A549 (cell line): ENCODE results near the gene GLIPR2. TPM values are rescaled to one million over a fixed set of nuclear protein-coding genes. Genes with fewer than 3 reads are reported as not detected.

Experiments
- ATAC-seq, 2 experiments: fragments of 200-7000 bp in 1 of 2; fragments of >200 bp in 1 of 2; cut with Nextera tagmentation in 1 of 2; cut with Tn5 transposase in 1 of 2; 3 replicates each; pipeline versions ENCODE4 v1.8.0 to v1.9.1; 2018 to 2020; ENCODE audit warnings: mild to moderate bottlenecking in 1 of 2, moderate library complexity in 1 of 2
- CTCF ChIA-PET: fragments of 300-600 bp; sonication (Branson Sonifier 250); formaldehyde crosslinking; extraction: SDS; loops from one replicate; lab custom pipeline; 2021; ENCODE audit warnings: antibody characterized with exemption, inconsistent platforms; lab: Yijun Ruan, JAX
- POLR2A ChIA-PET: fragments of 350-600 bp; formaldehyde crosslinking; extraction: SDS; loops from one replicate; lab custom pipeline; 2021; ENCODE audit warnings: antibody characterized with exemption, inconsistent platforms; lab: Yijun Ruan, JAX
- DNase-seq, 2 experiments: peaks; one replicate each; pipeline versions ENCODE4 v3.0.0 to v3.0.0-alpha.2; 2011 to 2016; ENCODE audit warnings: low read depth in 1 of 2, low spot score in 1 of 2
- FAIRE-seq: peaks from 2 replicates; lab custom pipeline; 2011; peaks lifted over from hg19 to GRCh38; lab: Jason Lieb, UNC
- H3K27ac ChIP-seq, 2 experiments: fragments of >200 bp; sonication (Bioruptor Twin); formaldehyde crosslinking; 3 replicates each; pipeline ENCODE4 v1.5.1; 2016 to 2017
- H3K4me1 ChIP-seq: fragments of >200 bp; sonication (Bioruptor Twin); formaldehyde crosslinking; 3 replicates; pipeline ENCODE4 v1.6.1; 2016
- H3K4me2 ChIP-seq: fragments of >200 bp; sonication (Bioruptor Twin); formaldehyde crosslinking; 3 replicates; pipeline ENCODE4 v1.6.1; 2016
- H3K4me3 ChIP-seq: fragments of >200 bp; sonication (Bioruptor Twin); formaldehyde crosslinking; 3 replicates; pipeline ENCODE4 v1.5.1; 2016
- H3K9me3 ChIP-seq: fragments of >200 bp; sonication (Bioruptor Twin); formaldehyde crosslinking; 3 replicates; pipeline ENCODE4 v1.6.1; 2016
- ATOH8 ChIP-seq: fragments of 250-450 bp; sonication (Bioruptor Pico); IDR thresholded peaks from 2 replicates; pipeline ENCODE4 v1.5.0; 2020; ENCODE audit warnings: low read depth, mild to moderate bottlenecking, moderate library complexity
- BHLHE40 ChIP-seq: IDR thresholded peaks from 2 replicates; pipeline ENCODE4 v1.6.1; 2012; ENCODE audit warnings: low read depth, low read length, inconsistent platforms
- CBX2 ChIP-seq: fragments of 200-600 bp; sonication (generic); IDR thresholded peaks from 2 replicates; pipeline ENCODE4 v1.6.1; 2016; ENCODE audit warnings: low read depth, mild to moderate bottlenecking, borderline replicate concordance
- CHD4 ChIP-seq: fragments of 200-600 bp; sonication (generic); IDR thresholded peaks from 2 replicates; pipeline ENCODE4 v1.6.1; 2016; ENCODE audit warnings: antibody characterized with exemption, mild to moderate bottlenecking, borderline replicate concordance
- CTCF ChIP-seq: fragments of >200 bp; sonication (Bioruptor Twin); formaldehyde crosslinking; IDR thresholded peaks from 3 replicates; pipeline ENCODE4 v1.5.1; 2016
- E2F6 ChIP-seq: IDR thresholded peaks from 2 replicates; pipeline ENCODE4 v1.6.1; 2012; ENCODE audit warnings: low read depth, borderline replicate concordance
- ESRRA ChIP-seq: fragments of 150-350 bp; IDR thresholded peaks from 2 replicates; pipeline ENCODE4 v1.6.1; 2014; ENCODE audit warnings: mild to moderate bottlenecking, low read length, borderline replicate concordance
- FOSL2 ChIP-seq, 2 experiments: fragments of 450-650 bp in 1 of 2; fragments of >200 bp in 1 of 2; sonication (Bioruptor Twin) in 1 of 2; formaldehyde crosslinking; IDR thresholded peaks; 2 replicates each; pipeline versions ENCODE4 v1.5.0 to v1.6.1; 2016 to 2020; ENCODE audit warnings: mild to moderate bottlenecking in 1 of 2, moderate library complexity in 1 of 2
- GATA3 ChIP-seq: IDR thresholded peaks from 2 replicates; pipeline ENCODE4 v1.6.1; 2012; ENCODE audit warnings: borderline replicate concordance
- HOXA7 ChIP-seq: fragments of 250-450 bp; sonication (Bioruptor Pico); IDR thresholded peaks from 2 replicates; pipeline ENCODE4 v1.5.0; 2020; ENCODE audit warnings: mild to moderate bottlenecking, moderate library complexity
- HOXB13 ChIP-seq: fragments of 250-450 bp; sonication (Bioruptor Pico); IDR thresholded peaks from 2 replicates; pipeline ENCODE4 v1.5.0; 2020; ENCODE audit warnings: low read depth, mild to moderate bottlenecking, moderate library complexity
- HOXB5 ChIP-seq: fragments of 250-450 bp; sonication (Bioruptor Pico); IDR thresholded peaks from 2 replicates; pipeline ENCODE4 v1.5.0; 2020; ENCODE audit warnings: mild to moderate bottlenecking, moderate library complexity
- MAX ChIP-seq: IDR thresholded peaks from 2 replicates; pipeline ENCODE4 v1.6.1; 2012
- NR3C1 ChIP-seq: fragments of >200 bp; sonication (Bioruptor Twin); formaldehyde crosslinking; IDR thresholded peaks from 3 replicates; pipeline ENCODE4 v1.6.1; 2017
- RCOR1 ChIP-seq: fragments of 150-350 bp; IDR thresholded peaks from 2 replicates; pipeline ENCODE4 v1.6.1; 2014; ENCODE audit warnings: antibody characterized with exemption, low read length, low read depth
- RFX5 ChIP-seq: fragments of 450-650 bp; IDR thresholded peaks from 2 replicates; pipeline ENCODE4 v1.7.1; 2014; ENCODE audit warnings: antibody characterized with exemption, mild to moderate bottlenecking, moderate library complexity
- SREBF2 ChIP-seq: fragments of 450-650 bp; IDR thresholded peaks from 2 replicates; pipeline ENCODE4 v1.6.1; 2014; ENCODE audit warnings: mild to moderate bottlenecking, moderate library complexity
- TFCP2L1 ChIP-seq: fragments of 250-450 bp; sonication (Bioruptor Pico); IDR thresholded peaks from 2 replicates; pipeline ENCODE4 v1.5.0; 2021; ENCODE audit warnings: mild to moderate bottlenecking
- WGBS: methylation state at CpG from one replicate; pipeline ENCODE4 v1.1.6; 2017; ENCODE audit errors: missing lambda C conversion rate; 5-methylcytosine and 5-hydroxymethylcytosine counted together
- polyA plus RNA-seq, 4 experiments: library from polyadenylated mRNA; depleted of rRNA in 3 of 4; stranded (reverse); fragments of >200 nt; fragmentation: RNase III in 1 of 4; extraction: RNeasy Plus Mini Kit Qiagen cat#74134 plus additional on column Dnase treatment in 1 of 4; gene quantifications; 2 replicates in 3 of 4; 3 replicates in 1 of 4; pipeline ENCODE4 v1.2.3, GENCODE V29; 2011 to 2017

GLIPR2 gene
- polyA plus RNA-seq, 2 of the 4 experiments (the other 2 are of a cell fraction), result 9.0 to 16.0 TPM

- no peak overlapping the region for H3K27ac ChIP-seq
- TF ChIP-seq ESRRA (no peak), SREBF2 (no peak), MAX (no peak), BHLHE40 (no peak), CTCF (no peak), E2F6 (no peak), ATOH8 (CRISPR knock-in tag) (no peak), RCOR1 (no peak), TFCP2L1 (CRISPR knock-in tag) (no peak), RFX5 (no peak), CBX2 (no peak)
- FAIRE-seq, result no peak
- DNase-seq, result no peak
- no peak overlapping the region for H3K4me3 ChIP-seq
- no peak overlapping the region for H3K4me2 ChIP-seq
- no peak for ATAC-seq
- ChIA-PET CTCF (interaction anchor here (0.9 to 5.5 kb wide), 7 partner anchors 10 to 228 kb away, joined by 3 to 28 read pairs (median 3); partner anchors contain the start of gene CLTA), POLR2A (no interaction called here)
- H3K4me1 ChIP-seq, result no peaks in the 10 kb centered on the region
- no peaks in the 10 kb centered on the region for H3K9me3 ChIP-seq
- WGBS, result 91% methylated on average over 2 of the region's 2 CpGs
Observed at GRCh38 chr9:36173861-36174260, 37.3 kb downstream of the GLIPR2 start.

GRCh38 chr9:36174271-36174670 lies 37.7 kb downstream of the GLIPR2 start:
- CTCF ChIA-PET, result interaction anchor here (0.9 to 5.5 kb wide), 4 partner anchors 10 to 111 kb away, joined by 3 to 28 read pairs (median 3); partner anchors contain the start of gene CLTA
- FAIRE-seq, result no peak

More at GRCh38 chr9:36174271-36174670, 37.7 kb downstream of the GLIPR2 start:
- Histone ChIP-seq H3K4me2 (no peak overlapping the region), H3K27ac (no peak overlapping the region), H3K4me3 (no peak overlapping the region), H3K9me3 (no peaks in the 10 kb centered on the region), H3K4me1 (no peaks in the 10 kb centered on the region)
- TF ChIP-seq NR3C1 (no peak), GATA3 (no peak), HOXB5 (no peak), RFX5 (no peak), FOSL2 (IDR thresholded peaks at IDR 0.05) (no peak), FOSL2 (CRISPR knock-in tag; IDR thresholded peaks at IDR 0.05) (no peak), HOXB13 (CRISPR knock-in tag) (no peak), HOXA7 (CRISPR knock-in tag) (no peak), CHD4 (no peak), CTCF (no peak)
- ATAC-seq (no peak), DNase-seq (no peak)
- WGBS, result 82% methylated on average over 7 of the region's 7 CpGs
- POLR2A ChIA-PET, result no interaction called here
